ENCODE results near the gene MROH8. TPM values are rescaled to one million over a fixed set of nuclear protein-coding genes. Genes with fewer than 3 reads are reported as not detected.

MROH8 gene
- polyA plus RNA-seq, 1 donor, result 3.6 TPM

DNA sequence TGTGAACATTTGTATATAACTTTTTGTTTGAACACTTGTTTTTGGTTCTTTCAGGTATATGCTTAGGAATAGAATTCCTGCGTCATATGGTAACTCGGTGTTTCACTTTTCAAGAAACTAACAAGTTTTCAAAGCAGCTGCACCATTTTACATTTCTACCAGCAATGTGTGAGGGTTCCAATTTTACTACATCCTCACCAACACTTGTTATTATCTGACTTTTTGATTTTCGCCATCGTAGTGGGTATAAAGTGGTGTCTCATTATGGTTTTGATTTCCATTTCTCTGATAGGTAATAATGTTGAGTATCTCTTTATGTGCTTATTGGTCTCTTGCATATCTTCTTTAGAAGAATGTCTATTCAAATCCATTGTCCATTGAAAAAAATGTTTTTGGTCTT, 39.6 kb upstream of the MROH8 start:
- no peak for DNase-seq

DNA sequence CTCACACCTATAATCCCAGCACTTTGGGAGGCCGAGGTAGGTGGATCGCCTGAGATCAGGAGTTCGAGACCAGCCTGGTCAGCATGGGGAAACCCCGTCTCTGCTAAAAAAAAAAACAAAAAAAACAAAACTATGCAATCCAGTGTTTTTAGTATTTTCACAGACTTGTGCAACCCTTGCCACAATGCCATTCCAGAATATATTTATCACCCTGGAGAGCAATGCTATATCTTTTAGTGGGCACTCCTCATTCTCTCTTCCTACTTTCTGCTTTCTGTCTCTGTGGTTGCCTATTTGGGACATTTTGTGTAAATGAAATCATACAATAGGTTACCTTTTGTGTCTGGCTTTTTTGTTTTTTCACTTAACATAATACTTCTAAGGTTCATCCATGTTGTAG, 39.1 kb upstream of the MROH8 start:
- DNase-seq, result no peak
- Histone ChIP-seq H3K9me3 (ENCODE audit: control insufficient read depth, low read depth, low read length) (no peaks in the 10 kb centered on the region), H3K4me3 (ENCODE audit: low read length) (no peak overlapping the region), H3K27me3 (ENCODE audit: control insufficient read depth, insufficient read depth, low read length) (no peaks in the 10 kb centered on the region), H3K36me3 (ENCODE audit: control insufficient read depth, insufficient read depth, low read length) (peaks cover 45% of the 10 kb centered on the region), H3K4me1 (ENCODE audit: control insufficient read depth, insufficient read depth, low read length) (no peaks in the 10 kb centered on the region), H3K27ac (ENCODE audit: low read length) (no peak overlapping the region)
- 100% methylated on average over 4 of the region's 4 CpGs for WGBS (ENCODE audit: insufficient coverage, low lambda C conversion rate)

More for the DNA sequence above, 39.6 kb upstream of the MROH8 start:
- Histone ChIP-seq H3K36me3 (ENCODE audit: control insufficient read depth, insufficient read depth, low read length) (peaks cover 45% of the 10 kb centered on the region), H3K4me1 (ENCODE audit: control insufficient read depth, insufficient read depth, low read length) (no peaks in the 10 kb centered on the region), H3K27ac (ENCODE audit: low read length) (no peak overlapping the region), H3K9me3 (ENCODE audit: control insufficient read depth, low read depth, low read length) (no peaks in the 10 kb centered on the region), H3K4me3 (ENCODE audit: low read length) (no peak overlapping the region), H3K27me3 (ENCODE audit: control insufficient read depth, insufficient read depth, low read length) (no peaks in the 10 kb centered on the region)
- 56% methylated on average over 2 of the region's 4 CpGs for WGBS (ENCODE audit: insufficient coverage, low lambda C conversion rate)

DNA sequence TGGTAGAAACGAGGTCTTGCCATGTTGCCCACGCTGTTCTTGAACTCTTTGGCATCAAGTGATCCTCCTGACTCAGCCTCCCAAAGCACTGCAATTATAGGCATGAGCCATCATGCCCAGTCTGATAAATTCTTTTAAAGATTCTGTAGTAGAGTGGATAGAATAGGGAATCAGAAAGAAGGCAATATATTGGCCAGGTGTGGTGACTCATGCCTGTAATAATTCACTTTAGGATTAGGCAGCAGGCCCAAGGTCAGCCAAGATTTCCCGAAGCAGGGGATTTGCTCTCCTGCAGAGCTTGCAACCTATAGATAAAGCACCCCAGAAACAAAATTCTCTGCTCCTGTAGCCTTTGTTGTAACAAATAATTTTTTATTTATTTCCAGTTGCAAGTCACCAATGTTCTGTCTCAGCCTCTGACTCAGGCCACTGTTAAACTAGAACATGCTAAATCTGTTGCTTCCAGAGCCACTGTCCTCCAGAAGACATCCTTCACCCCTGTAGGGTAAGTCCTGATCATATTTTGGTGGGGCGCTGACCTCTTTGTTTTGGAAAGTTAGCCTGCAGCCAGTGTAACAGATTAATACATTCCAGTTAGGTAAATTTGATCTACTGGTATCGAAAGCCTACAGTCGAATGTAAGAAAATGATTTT, 30.4 kb upstream of the MROH8 start:
- WGBS (ENCODE audit: insufficient coverage, low lambda C conversion rate), result 100% methylated on average over 2 of the region's 6 CpGs
- no peak for DNase-seq
- Histone ChIP-seq H3K4me3 (ENCODE audit: low read length) (no peak overlapping the region), H3K4me1 (ENCODE audit: control insufficient read depth, insufficient read depth, low read length) (no peaks in the 10 kb centered on the region), H3K27ac (ENCODE audit: low read length) (no peak overlapping the region), H3K9me3 (ENCODE audit: control insufficient read depth, low read depth, low read length) (no peaks in the 10 kb centered on the region), H3K36me3 (ENCODE audit: control insufficient read depth, insufficient read depth, low read length) (peaks cover 80% of the 10 kb centered on the region), H3K27me3 (ENCODE audit: control insufficient read depth, insufficient read depth, low read length) (no peaks in the 10 kb centered on the region)

DNA sequence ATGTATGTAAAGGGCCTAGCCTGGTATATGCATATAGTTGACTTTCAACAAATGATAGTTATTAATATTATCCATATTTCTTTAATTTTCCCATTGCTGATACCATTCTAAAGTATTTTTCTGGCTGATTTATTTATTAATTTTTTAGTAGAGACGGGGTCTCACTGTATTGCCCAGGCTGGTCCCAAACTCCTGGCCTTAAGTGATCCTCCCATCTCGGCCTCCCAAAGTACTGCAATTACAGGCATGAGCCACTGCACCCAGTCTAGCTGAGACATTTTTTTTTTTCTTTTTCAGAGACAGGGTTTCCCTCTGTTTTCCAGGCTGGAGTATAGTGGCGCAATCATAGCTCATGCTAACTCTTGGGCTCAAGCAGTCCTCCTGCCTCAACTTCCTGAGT, 29.8 kb upstream of the MROH8 start:
- H3K4me3 ChIP-seq (ENCODE audit: low read length), result no peak overlapping the region
- no peaks in the 10 kb centered on the region for H3K27me3 ChIP-seq (ENCODE audit: control insufficient read depth, insufficient read depth, low read length)
- no peak overlapping the region for H3K27ac ChIP-seq (ENCODE audit: low read length)
- DNase-seq, result no peak
- no peaks in the 10 kb centered on the region for H3K9me3 ChIP-seq (ENCODE audit: control insufficient read depth, low read depth, low read length)
- peaks cover 81% of the 10 kb centered on the region for H3K36me3 ChIP-seq (ENCODE audit: control insufficient read depth, insufficient read depth, low read length)
- H3K4me1 ChIP-seq (ENCODE audit: control insufficient read depth, insufficient read depth, low read length), result no peaks in the 10 kb centered on the region
- WGBS (ENCODE audit: insufficient coverage, low lambda C conversion rate), result 100% methylated on average over 1 of the region's 3 CpGs

DNA sequence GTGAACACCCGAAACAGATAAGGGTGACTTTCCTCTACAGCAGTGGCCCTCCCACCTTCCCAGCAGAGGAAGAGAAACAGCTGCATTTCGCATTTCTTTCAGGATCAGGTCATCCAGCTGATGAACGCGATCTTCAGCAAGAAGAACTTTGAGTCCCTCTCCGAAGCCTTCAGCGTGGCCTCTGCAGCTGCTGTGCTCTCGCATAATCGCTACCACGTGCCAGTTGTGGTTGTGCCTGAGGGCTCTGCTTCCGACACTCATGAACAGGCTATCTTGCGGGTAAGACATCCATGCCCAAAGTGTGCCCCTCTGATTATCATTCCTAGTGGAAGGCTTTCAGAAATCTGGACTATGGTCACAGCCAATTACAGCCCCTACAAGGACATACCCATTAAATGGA, 27.8 kb upstream of the MROH8 start:
- Histone ChIP-seq H3K27ac (ENCODE audit: low read length) (no peak overlapping the region), H3K36me3 (ENCODE audit: control insufficient read depth, insufficient read depth, low read length) (peaks cover 76% of the 10 kb centered on the region), H3K9me3 (ENCODE audit: control insufficient read depth, low read depth, low read length) (no peaks in the 10 kb centered on the region), H3K4me3 (ENCODE audit: low read length) (no peak overlapping the region), H3K27me3 (ENCODE audit: control insufficient read depth, insufficient read depth, low read length) (no peaks in the 10 kb centered on the region), H3K4me1 (ENCODE audit: control insufficient read depth, insufficient read depth, low read length) (no peaks in the 10 kb centered on the region)
- DNase-seq, result no peak
- WGBS (ENCODE audit: insufficient coverage, low lambda C conversion rate), result 100% methylated on average over 1 of the region's 11 CpGs

DNA sequence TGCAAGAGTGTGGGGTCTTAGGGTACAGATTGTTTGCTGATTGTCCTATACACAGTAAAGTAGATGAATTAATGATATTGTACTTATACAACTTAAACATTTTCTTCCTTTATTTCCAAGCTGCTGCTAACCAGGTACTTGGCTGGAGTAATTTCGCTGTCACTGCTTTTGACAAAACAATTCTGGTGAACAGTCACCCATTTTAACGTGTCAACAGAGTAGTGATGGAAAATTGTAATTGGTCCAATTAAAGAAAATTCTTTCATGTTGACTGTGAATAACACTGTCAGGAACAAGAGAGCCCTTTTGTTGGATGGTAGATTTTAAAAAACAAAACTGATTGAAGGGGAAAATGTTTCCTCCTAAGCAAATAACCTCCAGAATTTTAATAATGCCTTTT, 26.4 kb upstream of the MROH8 start:
- Histone ChIP-seq H3K9me3 (ENCODE audit: control insufficient read depth, low read depth, low read length) (no peaks in the 10 kb centered on the region), H3K4me3 (ENCODE audit: low read length) (no peak overlapping the region), H3K27ac (ENCODE audit: low read length) (no peak overlapping the region), H3K27me3 (ENCODE audit: control insufficient read depth, insufficient read depth, low read length) (no peaks in the 10 kb centered on the region), H3K36me3 (ENCODE audit: control insufficient read depth, insufficient read depth, low read length) (peaks cover 76% of the 10 kb centered on the region), H3K4me1 (ENCODE audit: control insufficient read depth, insufficient read depth, low read length) (no peaks in the 10 kb centered on the region)
- 92% methylated on average over 2 of the region's 2 CpGs for WGBS (ENCODE audit: insufficient coverage, low lambda C conversion rate)
- no peak for DNase-seq

DNA sequence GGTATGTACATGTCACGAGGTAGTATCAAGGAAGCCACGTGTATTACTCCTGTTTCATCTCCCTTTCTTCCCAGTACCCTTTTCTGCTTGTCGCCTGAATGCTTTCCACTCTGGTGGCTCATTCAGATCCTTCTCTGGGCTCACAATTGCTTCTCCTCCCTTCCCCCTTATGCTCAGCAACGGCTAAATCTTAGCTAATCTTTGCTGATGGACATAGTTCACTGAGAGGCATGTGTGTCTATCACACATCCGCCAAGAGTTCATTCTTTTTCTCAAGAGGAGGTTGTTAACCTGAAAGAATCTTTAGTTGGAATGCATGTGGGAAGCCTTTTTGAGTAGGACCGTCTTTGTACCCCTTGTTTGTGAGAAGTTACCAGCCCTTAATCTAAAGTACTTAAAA, 25.8 kb upstream of the MROH8 start:
- Histone ChIP-seq H3K27ac (ENCODE audit: low read length) (no peak overlapping the region), H3K36me3 (ENCODE audit: control insufficient read depth, insufficient read depth, low read length) (peaks cover 77% of the 10 kb centered on the region), H3K9me3 (ENCODE audit: control insufficient read depth, low read depth, low read length) (no peaks in the 10 kb centered on the region), H3K4me1 (ENCODE audit: control insufficient read depth, insufficient read depth, low read length) (no peaks in the 10 kb centered on the region), H3K4me3 (ENCODE audit: low read length) (no peak overlapping the region), H3K27me3 (ENCODE audit: control insufficient read depth, insufficient read depth, low read length) (no peaks in the 10 kb centered on the region)
- DNase-seq, result no peak
- WGBS (ENCODE audit: insufficient coverage, low lambda C conversion rate), result no CpG with 5 or more reads among the region's 6 CpGs

DNA sequence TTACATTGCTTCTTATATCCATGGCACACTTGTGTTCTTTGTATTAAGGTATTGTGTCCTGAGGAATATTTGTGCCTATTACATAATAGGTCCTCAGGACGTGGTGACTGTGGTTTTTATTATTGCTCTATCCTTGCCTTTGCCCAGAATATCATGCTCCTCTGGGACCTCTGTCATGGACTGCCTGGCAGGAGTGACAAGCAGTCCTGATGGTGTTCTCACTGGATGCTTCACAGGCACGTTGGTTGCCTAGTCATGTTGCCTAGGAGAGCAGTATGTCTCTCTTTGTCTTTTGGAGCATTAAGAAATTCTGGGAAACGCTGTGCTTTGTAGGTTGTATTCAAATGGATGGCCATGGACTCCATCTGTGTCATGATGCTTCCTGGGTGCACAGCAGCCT, 24.7 kb upstream of the MROH8 start:
- WGBS (ENCODE audit: insufficient coverage, low lambda C conversion rate), result no CpG with 5 or more reads among the region's 3 CpGs
- Histone ChIP-seq H3K4me1 (ENCODE audit: control insufficient read depth, insufficient read depth, low read length) (no peaks in the 10 kb centered on the region), H3K36me3 (ENCODE audit: control insufficient read depth, insufficient read depth, low read length) (peaks cover 77% of the 10 kb centered on the region), H3K27ac (ENCODE audit: low read length) (no peak overlapping the region), H3K27me3 (ENCODE audit: control insufficient read depth, insufficient read depth, low read length) (no peaks in the 10 kb centered on the region), H3K4me3 (ENCODE audit: low read length) (no peak overlapping the region), H3K9me3 (ENCODE audit: control insufficient read depth, low read depth, low read length) (no peaks in the 10 kb centered on the region)
- no peak for DNase-seq

DNA sequence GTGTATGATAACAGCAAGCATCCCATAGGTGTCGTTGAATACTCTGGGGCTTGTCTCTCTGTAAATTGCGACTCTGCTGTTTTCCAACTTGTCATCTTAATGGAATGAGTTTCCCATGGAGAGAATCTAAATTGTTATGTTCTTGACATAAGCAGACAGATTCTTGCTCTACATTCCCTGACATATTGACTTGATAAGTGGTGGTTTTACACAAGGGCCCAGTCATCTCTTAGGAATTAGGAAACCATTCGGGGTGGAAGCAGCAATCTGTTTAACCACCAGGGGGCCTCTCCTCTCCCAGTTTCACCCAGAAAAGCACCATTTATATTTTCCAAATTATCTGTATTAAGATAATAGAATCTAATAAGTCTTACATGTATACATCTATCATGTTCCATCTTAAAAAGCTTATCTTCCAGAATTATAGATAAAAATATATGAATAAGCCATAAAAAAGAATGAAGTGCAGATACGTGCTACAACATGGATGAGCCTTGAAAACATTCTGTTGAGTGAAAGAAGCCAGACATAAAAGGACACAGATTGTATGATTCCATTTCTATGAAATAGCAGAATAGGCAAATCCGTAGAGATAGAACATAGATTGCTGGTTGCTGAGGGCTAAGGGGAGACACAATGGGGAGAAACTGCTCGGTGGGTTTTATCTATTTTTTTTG, 23.1 kb upstream of the MROH8 start:
- DNase-seq, result peak; percentile 33 to 54
- H3K9me3 ChIP-seq (ENCODE audit: control insufficient read depth, low read depth, low read length), result no peaks in the 10 kb centered on the region
- H3K4me3 ChIP-seq (ENCODE audit: low read length), result no peak overlapping the region
- 86% methylated on average over 1 of the region's 6 CpGs for WGBS (ENCODE audit: insufficient coverage, low lambda C conversion rate)
- no peaks in the 10 kb centered on the region for H3K4me1 ChIP-seq (ENCODE audit: control insufficient read depth, insufficient read depth, low read length)
- peaks cover 67% of the 10 kb centered on the region for H3K36me3 ChIP-seq (ENCODE audit: control insufficient read depth, insufficient read depth, low read length)
- no peaks in the 10 kb centered on the region for H3K27me3 ChIP-seq (ENCODE audit: control insufficient read depth, insufficient read depth, low read length)
- peak overlapping the region; percentile 43 for H3K27ac ChIP-seq (ENCODE audit: low read length)

DNA sequence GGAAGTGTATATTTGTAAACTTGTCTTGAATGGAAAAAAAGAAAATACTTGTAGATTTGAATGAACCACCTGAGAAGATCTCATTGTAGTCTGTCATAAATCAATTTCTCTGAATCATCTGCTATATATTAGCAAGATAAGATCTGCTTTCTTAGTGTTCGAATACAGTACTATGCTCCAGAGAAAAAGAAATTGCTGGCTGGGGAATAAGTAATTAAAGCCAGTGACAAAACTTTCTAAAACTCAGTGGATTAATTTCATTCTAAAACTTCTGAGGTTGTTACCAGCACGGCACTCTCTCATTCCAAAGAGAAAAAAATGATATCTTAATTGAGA, 22.4 kb upstream of the MROH8 start:
- Histone ChIP-seq H3K27ac (ENCODE audit: low read length) (peak overlapping the region; percentile 43), H3K27me3 (ENCODE audit: control insufficient read depth, insufficient read depth, low read length) (no peaks in the 10 kb centered on the region), H3K36me3 (ENCODE audit: control insufficient read depth, insufficient read depth, low read length) (peaks cover 62% of the 10 kb centered on the region), H3K4me3 (ENCODE audit: low read length) (no peak overlapping the region), H3K4me1 (ENCODE audit: control insufficient read depth, insufficient read depth, low read length) (no peaks in the 10 kb centered on the region), H3K9me3 (ENCODE audit: control insufficient read depth, low read depth, low read length) (no peaks in the 10 kb centered on the region)
- DNase-seq, result no peak
- 86% methylated on average over 1 of the region's 2 CpGs for WGBS (ENCODE audit: insufficient coverage, low lambda C conversion rate)

Data from large intestine (tissue), 3 donors.